B cell (primary cell): Measurements from ENCODE around the gene ZNF148. TPM values are rescaled to one million over a fixed set of nuclear protein-coding genes. Genes with fewer than 3 reads are reported as not detected.

Source experiments
- ATAC-seq: fragments of 200-7000 bp; cut with Tn5 transposase; one replicate; pipeline ENCODE4 v1.10.0; 2021; ENCODE audit warnings: low read depth, mild to moderate bottlenecking, moderate number of reproducible peaks, moderate library complexity
- CTCF ChIA-PET: fragments of 350-600 bp; sonication (Branson Sonifier 250); formaldehyde crosslinking; loops from one replicate; lab custom pipeline; 2021; ENCODE audit warnings: antibody characterized with exemption, inconsistent platforms; lab: Charles Lee
- POLR2A ChIA-PET: fragments of 350-600 bp; sonication (Branson Sonifier 250); formaldehyde crosslinking; loops from one replicate; lab custom pipeline; 2021; ENCODE audit warnings: antibody characterized with exemption; lab: Charles Lee
- DNase-seq: peaks from one replicate; pipeline ENCODE4 v3.0.0; 2013
- H2AFZ ChIP-seq: 2 replicates; pipeline ENCODE4 v1.6.1; 2012; ENCODE audit warnings: mild to moderate bottlenecking, low read depth, low read length; ENCODE audit not compliant: insufficient read depth, poor library complexity, severe bottlenecking
- H3K27ac ChIP-seq, 2 donors: 1 replicate in 1 of 2; 2 replicates in 1 of 2; pipeline ENCODE4 v1.5.1; 2012 to 2013; ENCODE audit warnings: low read length in 2 of 2, mild to moderate bottlenecking in 2 of 2, moderate library complexity in 1 of 2
- H3K27me3 ChIP-seq, 4 experiments: fragments of 200-600 bp in 1 of 4; sonication (generic) in 1 of 4; replicated peaks in 1 of 4; 1 replicate in 2 of 4; 2 replicates in 2 of 4; pipeline versions ENCODE4 v1.6.1 to v1.7.0; 2013 to 2016; ENCODE audit warnings: low read length in 3 of 4, mild to moderate bottlenecking in 2 of 4, mixed read lengths in 1 of 4, moderate library complexity in 1 of 4; ENCODE audit not compliant: insufficient read depth in 4 of 4, control insufficient read depth in 3 of 4; ENCODE audit errors: control extremely low read depth in 1 of 4
- H3K36me3 ChIP-seq, 2 experiments: replicated peaks in 1 of 2; 1 replicate in 1 of 2; 2 replicates in 1 of 2; pipeline versions ENCODE4 v1.6.1 to v1.7.1; 2013; ENCODE audit warnings: low read length in 1 of 2; ENCODE audit not compliant: insufficient read depth in 2 of 2, control insufficient read depth in 1 of 2; ENCODE audit errors: control extremely low read depth in 1 of 2, extremely low read depth in 1 of 2
- H3K4me1 ChIP-seq, 2 donors: fragments of 200-600 bp in 1 of 2; sonication (generic) in 1 of 2; 1 replicate in 1 of 2; 2 replicates in 1 of 2; pipeline versions ENCODE4 v1.5.1 to v1.6.1; 2013 to 2017; ENCODE audit warnings: low read length in 2 of 2; ENCODE audit not compliant: control insufficient read depth in 2 of 2, insufficient read depth in 2 of 2
- H3K4me2 ChIP-seq: replicated peaks from 2 replicates; pipeline ENCODE3; 2012; ENCODE audit warnings: mild to moderate bottlenecking, low read depth, low read length; ENCODE audit not compliant: poor library complexity, severe bottlenecking
- H3K4me3 ChIP-seq, 5 experiments: fragments of 200-600 bp in 1 of 5; sonication (generic) in 1 of 5; 1 replicate in 3 of 5; 2 replicates in 2 of 5; pipeline versions ENCODE4 v1.5.1 to v1.7.0; 2011 to 2016; ENCODE audit warnings: low read length in 4 of 5, mild to moderate bottlenecking in 4 of 5, low read depth in 2 of 5, control low read depth in 1 of 5, moderate library complexity in 1 of 5; ENCODE audit not compliant: insufficient read depth in 1 of 5; ENCODE audit errors: control extremely low read depth in 1 of 5, extremely low read depth in 1 of 5
- H3K79me2 ChIP-seq: fragments of 200-600 bp; sonication (generic); one replicate; pipeline ENCODE4 v1.6.0; 2016; ENCODE audit warnings: low read length; ENCODE audit not compliant: control insufficient read depth, insufficient read depth
- H3K9ac ChIP-seq: fragments of 200-600 bp; sonication (generic); 2 replicates; pipeline ENCODE4 v1.6.1; 2017; ENCODE audit warnings: mild to moderate bottlenecking, low read length, moderate library complexity
- H3K9me3 ChIP-seq, 3 donors: one replicate each; pipeline versions ENCODE4 v1.6.1 to v1.7.1; 2013; ENCODE audit warnings: low read length in 2 of 3; ENCODE audit not compliant: control insufficient read depth in 2 of 3, insufficient read depth in 1 of 3; ENCODE audit errors: control extremely low read depth in 1 of 3
- H4K20me1 ChIP-seq: 2 replicates; pipeline ENCODE4 v1.6.0; 2012; ENCODE audit warnings: mild to moderate bottlenecking, low read length; ENCODE audit not compliant: insufficient read depth, control insufficient read depth, poor library complexity, severe bottlenecking
- H3K27ac Mint-ChIP-seq: one replicate; pipeline ENCODE4 v1.8.0; 2021; ENCODE audit warnings: mixed read lengths
- H3K27me3 Mint-ChIP-seq: one replicate; pipeline ENCODE4 v1.8.0; 2021; ENCODE audit warnings: mixed read lengths
- H3K4me1 Mint-ChIP-seq: one replicate; pipeline ENCODE4 v1.8.0; 2021; ENCODE audit warnings: mixed read lengths
- H3K4me3 Mint-ChIP-seq: one replicate; pipeline ENCODE4 v1.8.0; 2021; ENCODE audit warnings: mixed read lengths
- H3K9me3 Mint-ChIP-seq: one replicate; pipeline ENCODE4 v1.8.0; 2022; ENCODE audit warnings: mixed read lengths; ENCODE audit not compliant: insufficient read depth
- EZH2 ChIP-seq: IDR thresholded peaks from 2 replicates; pipeline ENCODE4 v1.6.1; 2012; ENCODE audit warnings: borderline replicate concordance, low read depth, mild to moderate bottlenecking, moderate library complexity, low read length; ENCODE audit not compliant: insufficient read depth, poor library complexity, severe bottlenecking
- WGBS: methylation state at CpG from one replicate; pipeline ENCODE4 v1.1.5; 2013; ENCODE audit warnings: missing lambda C conversion rate; ENCODE audit not compliant: insufficient coverage; 5-methylcytosine and 5-hydroxymethylcytosine counted together
- intact Hi-C: fragments of 100-400 bp; cut with micrococcal nuclease; formaldehyde crosslinking; loops from one replicate; pipeline ENCODE4 v1.10.0; 2022
- polyA plus RNA-seq: library from polyadenylated mRNA; depleted of rRNA; stranded (reverse); fragments of >200 nt; gene quantifications from 2 replicates; pipeline ENCODE4 v1.2.3, GENCODE V29; 2012
- total RNA-seq, 2 donors: library from RNA; stranded (reverse); fragments of 120-200 nt in 1 of 2; gene quantifications; 1 replicate in 1 of 2; 2 replicates in 1 of 2; pipeline versions ENCODE4 v1.2.3 to v1.2.4, GENCODE V29; 2013 to 2022
- TF ChIP-seq, protein P1 (sequence below): fragments of 200-600 bp; IDR thresholded peaks from one replicate; pipeline ENCODE4 v1.8.0; 2022; ENCODE audit warnings: antibody characterized with exemption, mild to moderate bottlenecking

The ZNF148 gene
- total and polyA plus RNA-seq, 2 donors (not counting 1 experiment from before 2014, with no cell fraction given) = 8.1 to 71.5 TPM

DNA sequence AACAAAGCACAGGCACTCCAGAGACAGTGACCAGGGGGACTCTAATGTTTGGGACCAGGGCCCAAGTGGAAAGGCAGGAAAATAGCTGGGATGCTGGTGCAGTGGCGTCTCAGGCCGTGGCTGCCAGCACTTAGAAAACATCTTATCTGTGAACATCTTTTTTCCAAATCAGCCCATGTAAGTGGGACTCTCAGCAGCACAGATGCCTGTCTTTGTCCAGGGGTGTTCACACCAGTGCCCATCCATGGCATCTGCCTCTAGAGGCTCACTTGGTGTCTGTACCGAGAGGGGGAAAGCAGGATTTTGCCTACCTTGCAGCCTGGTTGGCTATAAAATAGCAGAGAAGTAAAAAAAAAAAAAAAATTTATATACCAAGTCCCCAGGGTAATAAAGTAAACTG, 189.3 kb downstream of the ZNF148 start:
- no peaks in the 10 kb centered on the region for H3K27me3 ChIP-seq
- H3K4me2 ChIP-seq = no peak overlapping the region
- TF ChIP-seq EZH2 = no peak
- TF ChIP-seq, protein P1, sequence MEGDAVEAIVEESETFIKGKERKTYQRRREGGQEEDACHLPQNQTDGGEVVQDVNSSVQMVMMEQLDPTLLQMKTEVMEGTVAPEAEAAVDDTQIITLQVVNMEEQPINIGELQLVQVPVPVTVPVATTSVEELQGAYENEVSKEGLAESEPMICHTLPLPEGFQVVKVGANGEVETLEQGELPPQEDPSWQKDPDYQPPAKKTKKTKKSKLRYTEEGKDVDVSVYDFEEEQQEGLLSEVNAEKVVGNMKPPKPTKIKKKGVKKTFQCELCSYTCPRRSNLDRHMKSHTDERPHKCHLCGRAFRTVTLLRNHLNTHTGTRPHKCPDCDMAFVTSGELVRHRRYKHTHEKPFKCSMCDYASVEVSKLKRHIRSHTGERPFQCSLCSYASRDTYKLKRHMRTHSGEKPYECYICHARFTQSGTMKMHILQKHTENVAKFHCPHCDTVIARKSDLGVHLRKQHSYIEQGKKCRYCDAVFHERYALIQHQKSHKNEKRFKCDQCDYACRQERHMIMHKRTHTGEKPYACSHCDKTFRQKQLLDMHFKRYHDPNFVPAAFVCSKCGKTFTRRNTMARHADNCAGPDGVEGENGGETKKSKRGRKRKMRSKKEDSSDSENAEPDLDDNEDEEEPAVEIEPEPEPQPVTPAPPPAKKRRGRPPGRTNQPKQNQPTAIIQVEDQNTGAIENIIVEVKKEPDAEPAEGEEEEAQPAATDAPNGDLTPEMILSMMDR = no peak
- no peaks in the 10 kb centered on the region for H3K4me1 ChIP-seq
- intact Hi-C loops = no loop called here
- no CpG with 5 or more reads among the region's 3 CpGs for WGBS
- CTCF ChIA-PET = no interaction called here
- ATAC-seq (no peak), DNase-seq (no peak)
- H3K9ac ChIP-seq = no peak overlapping the region
- H3K9me3 ChIP-seq = peaks cover 0 to 2% (median 0%) of the 10 kb centered on the region in 3 donors
- no peak overlapping the region for H2AFZ ChIP-seq
- Mint-ChIP-seq H3K4me3 (no peak overlapping the region), H3K27me3 (no peaks in the 10 kb centered on the region), H3K9me3 (no peaks in the 10 kb centered on the region), H3K27ac (no peak overlapping the region), H3K4me1 (peaks cover 3% of the 10 kb centered on the region)
- no peaks in the 10 kb centered on the region for H4K20me1 ChIP-seq
- no peaks in the 10 kb centered on the region for H3K79me2 ChIP-seq
- H3K27ac ChIP-seq = no peak overlapping the region
- H3K36me3 ChIP-seq = no peaks in the 10 kb centered on the region
- POLR2A ChIA-PET = no interaction called here
- H3K4me3 ChIP-seq = no peak overlapping the region

DNA sequence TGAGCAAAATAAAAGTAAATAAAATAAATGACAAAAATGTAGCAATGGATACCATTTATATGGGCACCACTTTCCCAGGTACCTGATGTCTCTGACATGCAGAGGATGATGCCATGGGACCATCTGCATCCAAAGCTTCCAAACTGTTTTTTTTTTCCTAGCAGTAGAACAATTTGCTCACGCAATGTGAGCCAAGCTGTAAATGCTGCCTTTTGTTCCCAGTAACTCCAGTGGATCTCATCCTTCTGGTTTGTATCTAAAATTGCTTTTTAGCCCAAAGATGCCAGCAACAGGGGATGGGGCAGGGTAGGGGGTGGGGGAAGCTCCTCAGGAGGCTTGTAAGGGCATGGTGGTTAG, 195.3 kb downstream of the ZNF148 start:
- intact Hi-C loops = no loop called here
- no peak overlapping the region for H3K4me3 ChIP-seq
- ATAC-seq = no peak
- no peaks in the 10 kb centered on the region for H3K9me3 Mint-ChIP-seq
- H3K4me1 ChIP-seq = peaks cover 0 to 3% of the 10 kb centered on the region in 2 donors
- H3K27me3 ChIP-seq = no peaks in the 10 kb centered on the region
- TF ChIP-seq, protein P1 = no peak
- TF ChIP-seq EZH2 = no peak
- H3K4me3 Mint-ChIP-seq = no peak overlapping the region
- H3K36me3 ChIP-seq = no peaks in the 10 kb centered on the region
- WGBS = 100% methylated on average over 1 of the region's 1 CpG
- no peak overlapping the region for H3K4me2 ChIP-seq
- no peaks in the 10 kb centered on the region for H4K20me1 ChIP-seq
- ChIA-PET POLR2A (no interaction called here), CTCF (no interaction called here)
- H3K27ac ChIP-seq = no peak overlapping the region
- H3K79me2 ChIP-seq = no peaks in the 10 kb centered on the region
- H3K27me3 Mint-ChIP-seq = no peaks in the 10 kb centered on the region
- H3K4me1 Mint-ChIP-seq = peaks cover 3% of the 10 kb centered on the region
- no peak overlapping the region for H2AFZ ChIP-seq
- H3K27ac Mint-ChIP-seq = no peak overlapping the region
- no peak overlapping the region for H3K9ac ChIP-seq
- no peaks in the 10 kb centered on the region for H3K9me3 ChIP-seq
- DNase-seq = no peak
